ENCODE measurements around the gene ANKRD65.
"Not testable (repeated sequence)": the region's sequence is repeated elsewhere in the genome, so short reads cannot be mapped to it uniquely, and the experiment has no call there.

Gene ANKRD65

DNA sequence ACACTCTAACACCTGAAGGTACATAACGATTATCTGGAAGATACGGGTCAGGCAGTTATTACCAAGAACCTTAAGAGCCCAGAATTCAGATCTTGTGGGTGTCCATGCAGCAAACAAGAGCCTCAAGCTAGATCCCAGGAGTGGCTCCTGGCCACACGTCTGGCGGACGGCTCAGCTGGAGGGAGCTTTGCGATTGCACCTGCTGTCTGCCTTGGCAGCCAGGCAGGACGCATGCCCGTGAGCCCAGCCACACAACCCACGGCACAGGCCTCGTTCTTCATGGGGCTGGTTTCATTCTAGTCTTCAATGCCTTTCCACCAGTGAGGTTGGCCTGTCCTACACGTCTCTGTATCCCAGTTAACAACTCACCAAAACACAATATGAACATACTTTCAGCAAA, 27.6 kb downstream of the ANKRD65 start:
- no peak for DNase-seq (ENCODE audit: low spot score)

DNA sequence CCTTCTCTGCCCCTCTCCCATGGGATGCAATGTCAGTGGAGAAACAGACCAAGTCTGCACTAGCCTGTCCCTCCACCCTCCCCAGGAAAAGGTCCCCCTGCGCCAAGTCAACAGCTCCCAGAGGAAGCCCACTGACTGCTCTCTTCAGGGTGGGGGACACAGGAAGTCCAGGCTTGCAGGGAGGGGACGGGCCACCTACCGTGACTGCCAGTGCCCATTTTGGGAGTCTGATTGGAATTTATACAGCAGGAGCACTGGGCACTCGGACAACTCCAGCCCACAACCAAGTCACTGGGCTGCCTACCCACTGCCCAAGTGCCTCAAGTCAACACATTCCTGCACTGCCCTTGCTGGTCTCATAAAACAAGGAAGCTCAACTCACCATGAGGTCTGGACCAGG, 28.1 kb downstream of the ANKRD65 start:
- DNase-seq (ENCODE audit: low spot score) = no peak

DNA sequence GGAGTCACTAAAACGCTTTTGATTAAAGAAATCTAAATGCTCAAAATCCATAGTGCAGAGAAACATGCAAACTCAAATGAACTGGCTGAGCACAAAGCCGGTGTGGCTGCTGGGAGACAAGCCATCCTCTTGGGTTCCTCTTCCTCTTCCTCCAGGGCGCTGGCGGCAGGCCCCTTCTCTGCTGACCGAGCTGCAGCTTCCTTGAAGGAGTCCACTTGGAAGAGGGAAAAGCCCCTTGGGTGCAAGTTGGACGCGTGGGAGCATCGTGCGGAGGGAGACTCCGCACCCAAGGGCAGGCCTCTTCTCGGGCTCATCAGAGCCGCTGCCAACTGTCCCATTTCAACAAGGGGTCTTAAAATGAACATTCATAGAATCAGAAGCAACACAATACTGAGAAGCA, 29.9 kb downstream of the ANKRD65 start:
- DNase-seq (ENCODE audit: low spot score) = no peak

DNA sequence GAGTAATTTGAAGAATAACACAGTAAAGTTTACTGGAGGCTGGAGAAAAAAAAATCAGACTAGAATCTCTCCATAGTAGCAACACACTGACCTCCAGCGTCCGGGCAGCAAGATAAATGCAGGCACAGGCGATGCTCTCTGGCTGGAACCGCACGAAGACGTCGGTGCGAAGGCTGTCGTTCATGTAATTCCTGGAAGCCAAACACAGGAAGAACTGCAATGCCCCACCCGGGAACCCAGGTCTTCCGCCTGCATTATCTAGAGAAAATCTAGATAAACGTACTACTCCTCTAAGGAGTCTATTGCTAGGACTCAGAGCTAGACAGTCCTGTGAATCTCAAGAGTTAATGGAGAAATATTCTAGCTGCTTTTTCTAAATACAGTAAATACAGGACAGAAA, 30.4 kb downstream of the ANKRD65 start:
- no peak for DNase-seq (ENCODE audit: low spot score)

DNA sequence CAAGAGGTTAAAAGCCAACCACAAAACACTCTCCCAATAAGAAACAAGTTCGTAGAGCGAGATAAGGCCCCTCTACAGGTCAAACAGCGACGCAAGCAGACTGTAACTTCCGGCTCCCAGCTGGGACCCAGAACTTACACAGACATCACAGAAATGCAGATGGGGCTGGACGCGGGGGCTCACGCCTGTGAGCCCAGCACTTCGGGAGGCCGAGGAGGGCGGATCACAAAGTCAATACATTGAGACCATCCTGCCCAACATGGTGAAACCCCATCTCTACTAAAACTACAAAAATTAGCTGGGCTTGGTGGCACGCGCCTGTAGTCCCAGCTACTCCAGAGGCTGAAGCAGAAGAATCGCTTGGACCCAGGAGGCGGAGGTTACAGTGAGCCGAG, 33.0 kb downstream of the ANKRD65 start:
- DNase-seq (ENCODE audit: low spot score) = no peak

DNA sequence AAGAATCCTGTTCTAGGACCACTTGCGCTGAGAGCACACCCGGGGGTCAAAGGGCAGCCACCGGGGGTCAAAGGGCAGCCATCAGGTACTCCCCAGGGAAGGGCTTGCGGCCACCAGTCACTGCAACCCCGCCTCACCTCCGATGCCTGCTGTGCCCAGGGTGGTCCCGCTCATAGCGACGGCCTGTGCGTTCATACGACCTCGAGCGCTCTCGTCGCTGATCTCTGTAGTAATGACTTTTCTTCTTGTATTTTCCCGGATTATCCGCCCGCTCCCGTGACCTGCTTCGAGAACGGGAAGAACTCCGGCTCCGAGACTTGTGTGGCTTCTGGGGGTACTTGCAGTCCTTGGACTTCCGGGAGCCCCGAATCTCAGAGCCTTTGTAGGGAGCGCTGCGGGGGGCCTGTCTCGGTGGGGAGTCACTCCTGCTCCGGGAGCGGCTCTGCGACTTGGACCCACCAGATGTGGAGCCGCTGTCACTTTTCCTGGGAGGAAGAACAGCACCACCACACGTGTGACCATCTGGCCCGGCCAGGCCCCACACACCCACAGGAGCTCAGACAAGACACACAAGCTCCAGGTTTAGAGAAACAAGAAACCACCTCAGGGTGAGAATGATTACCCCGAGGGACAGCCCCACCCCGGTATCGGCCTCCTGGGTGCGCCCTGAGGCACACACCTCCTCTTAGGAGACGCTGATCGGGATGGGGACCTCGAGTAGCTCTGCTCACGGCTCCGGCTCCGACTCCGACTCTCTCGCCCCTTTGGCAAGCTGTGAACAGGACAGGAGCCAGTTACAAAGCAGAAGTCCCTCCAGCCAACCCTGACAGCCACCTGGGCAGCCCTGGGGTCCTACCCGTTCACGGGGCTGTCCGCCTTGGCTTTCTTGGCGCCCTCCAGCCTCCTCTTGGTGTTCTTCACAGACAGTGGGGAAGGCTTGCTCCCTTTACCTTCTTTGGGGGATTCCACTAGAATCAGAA, 33.7 kb downstream of the ANKRD65 start:
- DNase-seq (ENCODE audit: low spot score) = no peak

DNA sequence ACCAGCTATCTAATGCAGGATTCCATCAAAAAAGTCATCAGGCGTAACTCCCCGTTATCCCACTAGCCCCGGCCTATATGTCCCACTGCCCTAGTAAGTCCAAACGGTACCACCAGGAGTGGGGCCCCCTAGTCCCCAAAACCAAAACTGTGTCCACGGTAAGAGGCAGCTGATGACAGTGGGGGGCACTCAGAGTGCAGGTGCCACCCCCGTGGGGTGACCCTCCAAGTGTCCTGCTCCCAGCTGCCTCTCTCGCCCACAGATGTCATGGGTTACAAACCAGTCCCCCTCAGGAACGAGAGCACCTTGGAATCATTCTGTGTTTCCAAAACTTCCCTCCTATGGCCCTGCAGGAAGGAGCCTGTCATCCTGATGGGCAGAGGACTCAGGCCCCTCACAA, 35.1 kb downstream of the ANKRD65 start:
- DNase-seq (ENCODE audit: low spot score) = no peak

DNA sequence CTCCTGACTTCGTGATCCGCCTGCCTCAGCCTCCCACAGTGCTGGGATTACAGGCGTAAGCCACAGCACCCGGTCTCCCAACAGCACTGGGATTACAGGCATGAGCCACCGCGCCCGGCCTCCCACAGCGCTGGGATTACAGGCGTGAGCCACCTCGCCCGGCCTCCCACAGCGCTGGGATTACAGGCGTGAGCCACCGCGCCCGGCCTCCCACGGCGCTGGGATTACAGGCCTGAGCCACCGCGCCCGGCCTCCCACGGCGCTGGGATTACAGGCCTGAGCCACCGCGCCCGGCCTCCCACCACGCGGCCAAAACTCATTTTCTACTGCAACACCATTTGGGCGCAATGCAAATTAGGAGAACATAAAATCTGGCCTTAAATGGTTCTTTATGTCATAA, 35.7 kb downstream of the ANKRD65 start:
- not testable (repeated sequence) for DNase-seq (ENCODE audit: low spot score)

DNA sequence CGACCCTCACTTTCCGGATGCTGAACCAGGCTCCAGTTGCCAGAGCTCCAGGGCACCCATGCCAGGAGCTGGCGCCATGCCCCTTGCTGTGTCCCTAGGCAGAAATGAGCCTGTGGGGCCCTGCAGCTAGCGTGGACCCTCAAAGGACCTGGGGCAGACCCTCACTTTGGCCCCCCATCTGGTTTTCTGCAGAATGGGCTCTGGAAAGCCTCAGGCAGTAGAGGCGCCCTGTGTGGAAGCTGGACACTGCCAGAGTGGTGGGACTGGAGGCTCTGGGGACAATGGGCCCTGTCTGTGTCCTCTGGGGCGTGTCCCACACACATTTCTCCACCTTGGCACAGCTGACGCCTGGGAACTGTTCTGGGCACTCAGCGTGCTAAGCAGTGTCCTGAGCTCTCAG, 39.8 kb downstream of the ANKRD65 start:
- no peak for DNase-seq (ENCODE audit: low spot score)

DNA sequence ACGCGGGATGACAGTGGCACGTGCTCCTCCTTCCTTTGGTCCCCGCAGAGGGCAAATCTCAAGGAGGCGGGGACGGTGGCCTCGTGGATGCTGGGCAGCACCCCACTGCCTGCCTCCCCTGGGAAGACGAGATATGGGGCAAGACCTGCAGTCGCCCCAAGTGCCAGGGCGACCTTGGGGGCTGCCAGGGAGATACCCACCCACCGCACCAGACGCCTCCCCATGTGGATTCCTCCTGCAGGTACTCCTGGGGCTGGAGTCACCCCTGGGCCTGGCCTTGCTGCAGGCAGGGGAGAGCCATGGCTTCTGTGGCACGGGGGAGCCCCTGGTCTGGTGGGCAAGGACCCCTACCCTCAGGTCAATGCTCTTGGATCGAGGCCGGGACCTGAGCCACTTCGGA, 40.2 kb downstream of the ANKRD65 start:
- DNase-seq (ENCODE audit: low spot score) = no peak

DNA sequence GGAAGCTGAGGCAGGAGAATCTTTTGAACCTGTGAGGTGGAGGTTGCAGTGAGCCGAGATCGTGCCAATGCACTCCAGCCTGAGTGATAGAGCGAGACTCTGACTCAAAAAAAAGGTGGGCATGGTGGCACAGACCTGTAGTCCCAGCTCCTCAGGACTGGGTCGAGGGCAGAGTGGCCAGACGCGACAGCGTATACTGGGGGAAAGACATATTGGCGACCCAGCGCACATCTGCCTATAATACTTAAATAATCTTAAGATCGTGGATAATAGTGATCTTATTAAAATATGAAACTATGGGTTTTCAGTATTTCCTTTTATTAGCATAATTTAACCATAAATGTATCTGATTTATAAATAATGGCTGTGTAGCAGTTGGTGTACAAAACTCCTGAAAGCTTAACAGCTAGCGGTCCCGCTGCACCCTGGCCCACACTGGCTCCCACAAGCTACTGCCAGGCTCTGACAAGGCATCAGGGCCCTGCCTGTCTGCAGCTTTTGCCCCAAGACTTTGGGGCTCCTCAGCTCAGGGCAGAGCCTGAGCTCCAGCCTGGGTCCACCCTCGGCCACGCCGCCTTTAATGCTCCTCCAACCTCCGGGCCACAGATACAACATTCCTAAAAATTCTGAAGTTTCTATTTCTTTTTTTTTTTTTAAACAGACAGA, 43.4 kb downstream of the ANKRD65 start:
- DNase-seq (ENCODE audit: low spot score) = no peak

DNA sequence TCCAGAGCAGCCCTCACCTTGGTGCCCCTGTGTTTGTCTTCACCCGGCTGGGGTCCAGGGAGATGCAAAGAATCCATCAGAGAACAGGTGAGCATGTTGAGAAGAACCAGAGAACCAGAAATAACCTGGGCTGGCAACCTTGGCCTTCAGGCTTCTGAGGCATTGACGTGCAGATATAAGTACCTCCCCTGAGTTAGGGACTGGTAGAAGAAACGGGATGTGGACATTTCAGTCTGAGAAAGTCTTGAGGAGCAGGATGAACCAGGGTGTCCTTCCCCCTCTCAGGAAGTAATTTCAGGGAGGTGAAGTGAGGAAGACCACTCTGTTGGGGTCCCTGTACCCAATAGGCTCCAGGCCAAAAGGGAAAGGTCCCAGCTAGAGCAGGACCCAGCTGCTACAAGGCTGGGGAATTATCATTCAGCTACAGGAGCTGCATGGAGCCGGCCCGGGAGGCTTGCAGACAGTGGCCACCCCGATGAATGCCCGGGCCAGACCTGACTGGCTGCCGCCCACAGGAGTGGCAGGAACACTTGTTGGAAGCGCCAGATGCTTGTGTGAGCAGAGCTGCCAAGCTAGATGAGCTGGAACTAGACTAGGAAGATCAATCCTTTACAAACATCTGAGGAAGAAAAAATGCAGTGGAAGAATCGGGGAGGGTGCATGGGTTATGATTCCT, 44.4 kb downstream of the ANKRD65 start:
- DNase-seq (ENCODE audit: low spot score) = no peak

DNA sequence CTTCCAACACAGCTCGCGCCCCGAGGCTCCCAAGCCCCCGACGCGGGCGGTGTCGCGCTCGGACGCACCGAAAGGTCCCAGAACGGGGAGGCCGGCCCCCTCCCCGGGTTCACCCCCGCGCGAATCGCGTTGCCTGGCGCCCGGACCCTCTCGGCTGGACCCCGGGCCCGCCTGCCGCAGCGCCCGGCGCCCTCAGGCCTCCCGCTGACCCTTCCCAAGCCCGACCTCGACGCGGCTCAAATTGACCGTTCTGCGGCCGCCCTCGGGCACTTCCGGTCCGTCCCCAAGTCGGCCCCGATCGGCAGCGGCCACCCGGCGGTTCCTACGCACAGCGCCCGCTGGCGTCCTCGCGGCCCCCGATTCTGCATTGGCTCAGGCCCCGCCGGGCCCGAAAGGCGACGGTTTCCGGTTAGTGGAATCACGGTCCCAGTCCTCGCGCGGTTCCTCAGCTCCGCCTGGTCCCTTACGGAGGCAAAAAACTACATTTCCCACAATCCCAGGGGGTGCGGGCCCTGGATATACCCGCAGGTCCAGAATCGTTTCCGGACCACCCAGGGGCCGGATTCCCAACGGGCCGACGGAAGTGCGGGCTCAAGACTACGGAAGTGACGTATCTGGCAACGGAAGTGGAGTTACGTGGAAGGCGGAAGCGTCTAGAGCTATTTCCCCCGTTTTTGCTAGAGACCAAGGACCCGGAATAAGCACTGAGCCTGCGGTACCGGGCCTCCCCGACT, 46.0 kb downstream of the ANKRD65 start, which contains the start of gene AURKAIP1:
AURKAIP1 (minus strand) TSS at position 279 of the 734 bp plus-strand sequence. CDS start 451 bp downstream, outside the sequence.
- peak; percentile 100 for DNase-seq (ENCODE audit: low spot score)

DNA sequence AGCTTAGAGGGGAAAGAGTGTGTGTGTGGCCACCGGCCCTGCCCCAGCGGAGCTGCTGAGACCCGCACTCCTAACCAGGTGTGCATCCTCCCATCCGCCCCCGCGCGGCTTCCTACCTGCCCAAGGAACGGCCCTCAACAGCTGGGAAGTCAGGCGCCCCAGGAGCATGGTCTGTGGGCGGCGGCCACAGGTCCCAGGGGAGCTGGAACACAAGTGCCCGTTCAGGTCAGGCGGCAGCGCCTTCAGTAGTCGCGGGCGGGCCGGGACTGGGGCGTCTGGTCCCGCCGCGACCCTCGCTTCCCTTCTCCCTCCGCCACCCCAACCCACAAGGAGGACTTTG, 46.5 kb downstream of the ANKRD65 start:
- no peak for DNase-seq (ENCODE audit: low spot score)

DNA sequence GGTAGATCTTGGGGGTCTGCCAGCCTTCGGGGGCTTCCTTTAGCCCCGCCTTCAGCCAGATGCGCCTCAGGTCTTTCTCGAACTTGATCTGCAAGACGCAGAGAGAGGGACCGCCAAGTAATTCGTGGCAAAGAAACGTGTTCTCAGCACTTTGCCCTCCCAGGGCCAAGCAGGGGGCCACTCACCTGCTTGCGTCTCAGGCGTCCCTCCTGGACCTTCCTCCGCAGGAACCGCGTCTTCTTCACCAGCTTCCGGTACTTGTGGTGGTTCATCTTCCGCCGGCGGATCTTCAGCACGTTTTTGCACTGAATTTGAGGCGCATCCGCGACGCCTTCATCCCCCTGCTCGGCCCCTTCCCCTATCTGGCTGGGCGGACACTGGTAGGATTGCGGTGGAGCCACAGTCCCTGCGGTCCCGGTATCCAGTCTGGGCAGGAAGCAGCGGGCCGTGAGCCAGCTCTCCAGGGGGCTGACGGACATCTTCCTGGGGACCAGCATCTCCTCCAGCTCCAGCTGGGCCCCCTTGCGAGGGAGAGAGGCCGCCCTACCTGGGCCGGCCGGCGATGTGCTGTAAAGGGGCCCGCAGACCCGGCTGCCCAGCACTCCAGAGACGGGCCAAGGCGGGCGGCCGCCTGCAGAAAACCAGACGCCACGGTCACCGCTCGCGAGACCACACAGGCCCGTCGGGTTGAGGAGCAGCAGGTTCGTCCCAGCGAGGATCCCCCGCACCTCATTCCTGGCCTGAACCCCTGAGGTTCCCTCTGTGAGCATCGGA, 47.1 kb downstream of the ANKRD65 start:
- no peak for DNase-seq (ENCODE audit: low spot score)

DNA sequence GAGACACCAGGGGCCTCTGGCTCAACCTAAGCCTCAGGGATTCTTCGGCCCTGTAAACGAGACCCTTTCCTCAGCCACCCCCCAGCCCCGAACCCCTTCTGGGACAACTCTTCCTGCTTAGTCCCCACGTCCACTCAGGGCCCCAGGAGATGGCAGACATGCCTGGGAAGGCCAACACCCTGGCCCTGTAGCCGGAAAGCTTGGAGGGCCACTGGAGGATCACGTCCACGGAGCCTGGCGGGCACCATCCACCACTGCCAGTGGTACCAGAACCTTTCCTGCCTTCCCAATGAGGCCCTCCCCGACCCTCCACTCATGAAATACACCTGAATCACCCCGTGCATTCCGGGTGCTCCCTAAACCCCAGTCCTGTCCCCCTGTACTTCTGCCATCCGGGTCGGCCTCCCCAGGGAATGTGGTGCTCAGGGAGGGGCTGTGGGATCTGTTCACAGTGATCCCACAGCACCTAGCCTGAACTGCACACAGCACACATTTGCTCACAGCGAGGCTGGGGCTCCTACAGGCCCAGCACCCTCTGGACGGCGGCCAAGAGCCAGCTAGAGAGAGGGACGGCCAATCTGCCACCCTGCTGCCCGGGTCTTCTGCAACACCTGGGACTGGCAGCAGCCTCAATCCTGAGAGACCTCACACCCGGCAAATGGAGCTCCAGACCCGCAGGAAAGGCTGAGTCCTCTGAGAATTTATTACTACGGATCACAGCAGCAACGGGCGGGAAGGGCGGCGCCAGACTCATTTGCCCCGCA, 47.8 kb downstream of the ANKRD65 start:
- no peak for DNase-seq (ENCODE audit: low spot score)

DNA sequence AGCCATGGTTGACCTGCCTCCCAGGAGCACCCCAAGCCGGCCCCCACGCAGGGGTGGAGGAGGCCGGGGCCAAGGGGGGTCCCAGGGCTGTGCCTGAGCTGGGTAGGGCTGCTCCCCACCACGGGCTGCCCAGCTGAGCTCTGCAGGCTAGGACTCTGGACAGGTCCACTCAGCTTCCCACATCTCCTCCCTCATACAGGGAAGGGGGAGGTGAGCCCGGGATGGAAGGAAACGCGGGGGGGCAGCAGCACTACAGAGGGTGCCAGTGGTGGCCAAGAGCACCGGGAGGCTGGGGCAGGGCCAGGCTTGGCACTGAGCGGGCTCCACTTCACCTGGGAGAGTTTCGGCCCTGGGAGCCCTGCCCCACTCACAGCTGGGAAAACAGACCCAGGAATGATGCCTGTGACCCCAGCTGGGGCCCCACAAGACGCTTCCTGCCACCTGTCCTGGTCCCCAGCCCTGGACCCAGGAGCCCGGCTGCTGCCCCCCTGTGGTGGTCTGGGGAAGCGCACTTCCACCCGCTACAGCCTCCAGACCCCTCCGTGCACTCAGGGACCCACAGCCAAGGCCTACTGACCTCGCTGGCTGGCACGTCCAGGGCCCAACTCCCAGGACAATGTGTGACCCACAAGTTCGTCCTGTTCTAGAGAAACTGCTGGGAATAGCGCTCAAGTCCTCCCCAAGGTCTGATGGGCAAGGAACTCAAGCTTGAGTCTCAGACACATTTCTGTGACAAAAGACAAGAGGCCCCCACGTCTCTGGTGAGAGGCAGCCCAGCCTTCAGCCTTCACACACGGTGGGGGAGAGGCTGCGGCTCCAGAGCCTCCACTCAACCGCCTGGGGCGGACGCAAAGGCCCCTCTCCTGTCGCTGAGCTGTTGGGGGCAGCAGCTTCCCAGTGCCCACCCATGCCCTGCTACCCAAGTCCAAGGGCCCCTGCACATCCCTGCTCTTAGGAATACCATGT, 49.0 kb downstream of the ANKRD65 start:
- no peak for DNase-seq (ENCODE audit: low spot score)

DNA sequence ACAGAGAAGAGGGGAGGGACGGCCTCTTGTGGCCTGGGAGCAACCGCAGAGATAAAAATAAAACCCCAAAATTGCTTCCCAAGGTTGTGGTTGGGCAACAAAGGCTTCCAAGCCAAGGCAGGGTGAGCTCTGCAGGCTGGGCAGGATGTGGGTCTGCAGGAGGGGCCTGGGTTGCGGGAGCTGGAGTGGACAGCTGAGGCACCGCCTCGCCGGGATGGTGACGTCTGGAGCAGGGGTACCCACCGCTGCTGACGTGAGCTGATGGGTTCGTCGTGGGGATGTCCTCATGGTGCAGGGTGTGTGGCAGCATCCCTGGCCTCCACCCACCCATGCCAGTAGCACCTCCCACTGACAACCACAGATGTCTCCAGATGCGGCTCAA, 49.7 kb downstream of the ANKRD65 start:
- no peak for DNase-seq (ENCODE audit: low spot score)

DNA sequence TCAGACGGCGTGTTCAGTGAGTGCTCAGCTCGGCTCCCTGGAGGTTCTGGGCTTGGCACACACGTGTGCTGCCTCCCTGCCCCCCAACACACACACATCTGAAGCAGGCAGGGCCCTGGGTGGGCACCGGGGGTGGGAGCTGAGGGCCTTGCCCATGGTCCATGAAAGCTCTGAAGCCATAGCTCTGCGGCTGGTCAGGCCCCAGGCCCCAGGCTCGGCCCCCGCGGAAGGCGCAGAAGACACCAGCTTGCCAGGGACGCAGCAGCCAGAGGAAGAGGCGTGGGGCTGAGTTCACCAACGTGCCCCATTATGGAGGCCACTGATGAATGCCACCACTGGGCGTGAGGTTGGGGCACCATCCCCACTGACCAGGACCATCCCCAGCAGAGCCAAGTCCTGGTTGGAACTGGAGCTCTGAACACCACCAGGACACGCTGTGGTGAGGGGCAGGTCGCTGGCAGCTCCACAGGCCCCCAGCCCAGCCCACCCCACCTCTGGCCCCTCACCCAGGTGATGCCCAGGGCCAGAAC, 50.2 kb downstream of the ANKRD65 start:
- no peak for DNase-seq (ENCODE audit: low spot score)

Data from globus pallidus (tissue), 1 donor.